ENCODE results near the gene TBCD. TPM values are rescaled to one million over a fixed set of nuclear protein-coding genes. Genes with fewer than 3 reads are reported as not detected.
A peak's percentile ranks its signal among the peaks of the same experiment; 100 is the strongest.

Gene TBCD
- polyA plus RNA-seq, 1 donor from 2014 or later = 19.4 TPM

GRCh38 chr17:82861393-82861775, 109.5 kb downstream of the TBCD start:
- H3K36me3 Mint-ChIP-seq = no peaks in the 10 kb centered on the region
- H3K4me1 Mint-ChIP-seq = peaks cover 31 to 34% (median 33%) of the 10 kb centered on the region in 3 donors
- peak overlapping the region in 1 of 4 donors; percentile 70 for H3K4me3 Mint-ChIP-seq
- no peaks in the 10 kb centered on the region for H3K9me3 Mint-ChIP-seq
- no peaks in the 10 kb centered on the region for H3K27me3 Mint-ChIP-seq
- peak overlapping the region in 2 of 3 donors; percentile 37 to 94 for H3K27ac Mint-ChIP-seq

GRCh38 chr17:82862191-82862590, 110.3 kb downstream of the TBCD start:
- peak overlapping the region in 1 of 4 donors; percentile 47 for H3K4me3 Mint-ChIP-seq

GRCh38 chr17:82862737-82863382, 111.0 kb downstream of the TBCD start:
- H3K27me3 Mint-ChIP-seq = no peaks in the 10 kb centered on the region
- H3K4me1 Mint-ChIP-seq = peaks cover 26 to 34% (median 33%) of the 10 kb centered on the region in 3 donors
- H3K27ac Mint-ChIP-seq = peak overlapping the region in 2 of 3 donors; percentile 59 to 89
- peak overlapping the region in 2 of 4 donors; percentile 33 to 66 for H3K4me3 Mint-ChIP-seq
- no peaks in the 10 kb centered on the region for H3K36me3 Mint-ChIP-seq
- H3K9me3 Mint-ChIP-seq = no peaks in the 10 kb centered on the region

More at GRCh38 chr17:82862191-82862590, 110.3 kb downstream of the TBCD start:
- Mint-ChIP-seq H3K4me1 (peaks cover 29 to 34% (median 33%) of the 10 kb centered on the region in 3 donors), H3K36me3 (no peaks in the 10 kb centered on the region), H3K9me3 (no peaks in the 10 kb centered on the region), H3K27ac (peak overlapping the region in 1 of 3 donors; percentile 59), H3K27me3 (no peaks in the 10 kb centered on the region)

- H3K4me3 Mint-ChIP-seq = peak overlapping the region in 2 of 4 donors; percentile 21 to 70
- H3K27ac Mint-ChIP-seq = peak overlapping the region; percentile 59 to 89 (median 63)
- peaks cover 26 to 34% (median 33%) of the 10 kb centered on the region in 3 donors for H3K4me1 Mint-ChIP-seq
- no peaks in the 10 kb centered on the region for H3K36me3 Mint-ChIP-seq
- no peaks in the 10 kb centered on the region for H3K27me3 Mint-ChIP-seq
- H3K9me3 Mint-ChIP-seq = no peaks in the 10 kb centered on the region
Observed at GRCh38 chr17:82863383-82863940, 111.6 kb downstream of the TBCD start.

GRCh38 chr17:82863941-82864712, 112.3 kb downstream of the TBCD start:
- Mint-ChIP-seq H3K4me1 (peaks cover 26 to 36% (median 34%) of the 10 kb centered on the region in 3 donors), H3K9me3 (no peaks in the 10 kb centered on the region), H3K36me3 (no peaks in the 10 kb centered on the region), H3K27ac (peak overlapping the region; percentile 52 to 89 (median 85)), H3K4me3 (peak overlapping the region; percentile 29 to 80 (median 66)), H3K27me3 (no peaks in the 10 kb centered on the region)

GRCh38 chr17:82864713-82865248, 112.9 kb downstream of the TBCD start:
- Mint-ChIP-seq H3K9me3 (no peaks in the 10 kb centered on the region), H3K27me3 (no peaks in the 10 kb centered on the region), H3K36me3 (no peaks in the 10 kb centered on the region)

GRCh38 chr17:82865274-82865673, 113.4 kb downstream of the TBCD start:
- Mint-ChIP-seq H3K9me3 (no peaks in the 10 kb centered on the region), H3K27me3 (peaks cover 2% of the 10 kb centered on the region), H3K27ac (peak overlapping the region in 1 of 3 donors; percentile 9)

More at GRCh38 chr17:82864713-82865248, 112.9 kb downstream of the TBCD start:
- Mint-ChIP-seq H3K4me3 (peak overlapping the region; percentile 29 to 80 (median 66)), H3K4me1 (peaks cover 27 to 35% (median 33%) of the 10 kb centered on the region in 3 donors), H3K27ac (peak overlapping the region; percentile 52 to 89 (median 85))

GRCh38 chr17:82865774-82866395, 114.0 kb downstream of the TBCD start:
- H3K36me3 Mint-ChIP-seq = peaks cover 3% of the 10 kb centered on the region
- peaks cover 7% of the 10 kb centered on the region for H3K27me3 Mint-ChIP-seq
- H3K4me3 Mint-ChIP-seq = peak overlapping the region in 2 of 4 donors; percentile 32 to 86
- peak overlapping the region in 2 of 3 donors; percentile 9 to 74 for H3K27ac Mint-ChIP-seq
- H3K9me3 Mint-ChIP-seq = no peaks in the 10 kb centered on the region
- H3K4me1 Mint-ChIP-seq = peaks cover 34 to 41% (median 37%) of the 10 kb centered on the region in 3 donors

More at GRCh38 chr17:82865274-82865673, 113.4 kb downstream of the TBCD start:
- Mint-ChIP-seq H3K36me3 (no peaks in the 10 kb centered on the region), H3K4me3 (peak overlapping the region in 3 of 4 donors; percentile 17 to 86 (median 32)), H3K4me1 (peaks cover 31 to 35% (median 32%) of the 10 kb centered on the region in 3 donors)

- Mint-ChIP-seq H3K4me1 (peaks cover 33 to 42% (median 42%) of the 10 kb centered on the region in 3 donors), H3K27me3 (peaks cover 7% of the 10 kb centered on the region), H3K27ac (peak overlapping the region in 1 of 3 donors; percentile 74), H3K36me3 (peaks cover 3% of the 10 kb centered on the region), H3K9me3 (no peaks in the 10 kb centered on the region), H3K4me3 (peak overlapping the region in 1 of 4 donors; percentile 22)
Observed at GRCh38 chr17:82866590-82867191, 114.8 kb downstream of the TBCD start.

GRCh38 chr17:82867763-82868325, 116.0 kb downstream of the TBCD start:
- no peak overlapping the region for H3K4me3 Mint-ChIP-seq
- H3K4me1 Mint-ChIP-seq = peaks cover 39 to 48% (median 40%) of the 10 kb centered on the region in 3 donors
- no peaks in the 10 kb centered on the region for H3K9me3 Mint-ChIP-seq
- no peak overlapping the region for H3K27ac Mint-ChIP-seq
- H3K27me3 Mint-ChIP-seq = peaks cover 7% of the 10 kb centered on the region
- H3K36me3 Mint-ChIP-seq = peaks cover 3% of the 10 kb centered on the region

- Mint-ChIP-seq H3K27ac (peak overlapping the region in 1 of 3 donors; percentile 61), H3K4me1 (peaks cover 42 to 48% (median 42%) of the 10 kb centered on the region in 3 donors), H3K27me3 (peaks cover 7% of the 10 kb centered on the region), H3K9me3 (no peaks in the 10 kb centered on the region), H3K36me3 (peaks cover 3% of the 10 kb centered on the region), H3K4me3 (peak overlapping the region in 1 of 4 donors; percentile 34)
Observed at GRCh38 chr17:82868715-82869131, 116.9 kb downstream of the TBCD start.

- Mint-ChIP-seq H3K4me1 (peaks cover 34 to 40% (median 34%) of the 10 kb centered on the region in 3 donors), H3K4me3 (peak overlapping the region in 1 of 4 donors; percentile 50), H3K36me3 (peaks cover 3% of the 10 kb centered on the region), H3K27me3 (peaks cover 7% of the 10 kb centered on the region), H3K9me3 (no peaks in the 10 kb centered on the region), H3K27ac (peak overlapping the region in 2 of 3 donors; percentile 63 to 83)
Observed at GRCh38 chr17:82869536-82869935, 117.7 kb downstream of the TBCD start.

GRCh38 chr17:82870091-82870491, 118.2 kb downstream of the TBCD start:
- peaks cover 3% of the 10 kb centered on the region for H3K36me3 Mint-ChIP-seq
- H3K4me1 Mint-ChIP-seq = peaks cover 33 to 39% (median 34%) of the 10 kb centered on the region in 3 donors
- H3K9me3 Mint-ChIP-seq = no peaks in the 10 kb centered on the region
- H3K27me3 Mint-ChIP-seq = peaks cover 7% of the 10 kb centered on the region
- H3K27ac Mint-ChIP-seq = peak overlapping the region; percentile 83 to 96 (median 84)
- H3K4me3 Mint-ChIP-seq = peak overlapping the region in 2 of 4 donors; percentile 50 to 90
